ENCODE measurements around the gene PIGQ.

PIGQ gene

GRCh38 chr16:544517-544916, 25.3 kb upstream of the PIGQ start:
- no peak overlapping the region for H3K27ac Mint-ChIP-seq
- H3K4me1 Mint-ChIP-seq, result no peaks in the 10 kb centered on the region
- no peaks in the 10 kb centered on the region for H3K36me3 Mint-ChIP-seq
- no peak overlapping the region for H3K4me3 Mint-ChIP-seq
- no peaks in the 10 kb centered on the region for H3K9me3 Mint-ChIP-seq
- no peaks in the 10 kb centered on the region for H3K27me3 Mint-ChIP-seq

GRCh38 chr16:546909-547770, 22.6 kb upstream of the PIGQ start:
- H3K27me3 Mint-ChIP-seq, result no peaks in the 10 kb centered on the region
- H3K9me3 Mint-ChIP-seq, result no peaks in the 10 kb centered on the region
- H3K36me3 Mint-ChIP-seq, result no peaks in the 10 kb centered on the region
- H3K4me1 Mint-ChIP-seq, result no peaks in the 10 kb centered on the region
- no peak overlapping the region for H3K27ac Mint-ChIP-seq
- H3K4me3 Mint-ChIP-seq, result no peak overlapping the region

DNA sequence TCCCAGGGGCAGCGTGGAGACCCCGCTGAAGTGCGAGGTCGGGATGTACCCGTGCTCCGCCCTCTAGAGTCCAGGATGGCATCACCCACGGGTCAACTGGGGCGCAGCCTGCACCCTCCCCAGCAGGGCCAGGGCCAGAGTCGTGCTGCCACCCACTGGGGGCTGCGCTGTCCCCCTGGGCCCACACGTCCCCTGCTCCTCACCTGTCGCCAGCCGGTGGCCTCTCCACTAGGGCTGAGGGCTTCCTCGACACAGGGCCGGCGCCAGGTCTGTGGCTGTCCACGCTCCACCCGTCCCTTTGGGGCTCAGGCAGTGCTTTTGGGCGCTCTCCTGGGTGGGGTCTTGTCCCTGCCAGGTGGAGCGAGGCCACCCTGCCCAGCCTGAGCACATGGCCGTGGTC, 21.2 kb upstream of the PIGQ start:
- Mint-ChIP-seq H3K27me3 (no peaks in the 10 kb centered on the region), H3K36me3 (no peaks in the 10 kb centered on the region), H3K27ac (no peak overlapping the region), H3K4me3 (no peak overlapping the region), H3K4me1 (no peaks in the 10 kb centered on the region), H3K9me3 (no peaks in the 10 kb centered on the region)

DNA sequence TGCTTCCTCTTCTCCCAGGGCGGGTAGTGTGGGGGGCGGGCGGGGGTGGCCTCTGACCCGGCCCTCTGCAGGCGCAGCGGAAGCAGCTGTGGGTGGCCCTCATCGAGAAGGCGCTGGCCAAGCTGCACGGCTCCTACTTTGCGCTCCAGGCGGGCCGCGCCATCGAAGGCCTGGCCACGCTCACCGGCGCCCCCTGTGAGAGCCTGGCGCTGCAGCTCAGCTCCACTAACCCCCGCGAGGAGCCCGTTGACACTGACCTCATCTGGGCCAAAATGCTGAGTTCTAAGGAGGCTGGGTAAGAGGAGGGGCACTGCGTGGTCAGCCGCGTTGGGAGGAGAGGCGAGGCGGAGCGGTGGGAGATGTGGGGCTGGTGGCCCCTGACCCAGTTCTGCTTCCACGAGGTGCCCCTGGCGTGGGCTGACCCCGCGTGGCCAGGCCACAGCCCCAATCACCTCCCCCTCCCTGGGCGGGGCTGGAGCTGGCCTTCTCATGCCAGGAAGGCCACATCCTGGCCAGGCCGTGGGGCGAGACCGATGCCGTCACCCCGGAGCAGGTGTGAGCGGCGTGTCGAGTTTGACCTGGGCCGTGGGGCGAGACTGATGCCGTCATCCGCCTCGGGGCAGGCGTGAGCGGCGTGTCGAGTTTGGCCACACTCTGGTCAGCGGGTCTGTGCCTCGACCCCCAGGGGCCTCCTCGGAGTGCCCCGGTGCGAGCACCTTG, 20.1 kb upstream of the PIGQ start:
- no peaks in the 10 kb centered on the region for H3K27me3 Mint-ChIP-seq

DNA sequence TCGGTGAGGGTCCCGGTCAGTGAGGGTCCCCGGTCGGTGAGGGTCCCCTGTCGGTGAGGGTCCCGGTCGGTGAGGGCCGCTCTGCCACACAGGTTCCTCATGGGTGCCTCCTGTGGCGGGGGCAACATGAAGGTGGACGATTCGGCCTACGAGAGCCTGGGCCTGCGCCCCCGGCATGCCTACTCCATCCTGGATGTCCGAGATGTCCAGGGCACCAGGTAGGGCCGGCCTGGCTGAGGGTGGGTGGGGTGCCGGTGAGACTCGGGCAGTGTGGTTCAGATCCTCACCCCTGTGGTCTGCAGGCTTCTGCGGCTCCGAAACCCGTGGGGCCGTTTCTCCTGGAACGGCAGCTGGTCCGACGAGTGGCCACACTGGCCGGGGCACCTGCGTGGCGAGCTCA, 18.6 kb upstream of the PIGQ start:
- H3K27me3 Mint-ChIP-seq, result no peaks in the 10 kb centered on the region
- H3K36me3 Mint-ChIP-seq, result no peaks in the 10 kb centered on the region
- no peaks in the 10 kb centered on the region for H3K4me1 Mint-ChIP-seq
- H3K9me3 Mint-ChIP-seq, result no peaks in the 10 kb centered on the region
- H3K27ac Mint-ChIP-seq, result no peak overlapping the region
- H3K4me3 Mint-ChIP-seq, result no peak overlapping the region

More for the DNA sequence above, 20.1 kb upstream of the PIGQ start:
- Mint-ChIP-seq H3K4me1 (no peaks in the 10 kb centered on the region), H3K9me3 (no peaks in the 10 kb centered on the region), H3K36me3 (no peaks in the 10 kb centered on the region), H3K4me3 (no peak overlapping the region), H3K27ac (no peak overlapping the region)

DNA sequence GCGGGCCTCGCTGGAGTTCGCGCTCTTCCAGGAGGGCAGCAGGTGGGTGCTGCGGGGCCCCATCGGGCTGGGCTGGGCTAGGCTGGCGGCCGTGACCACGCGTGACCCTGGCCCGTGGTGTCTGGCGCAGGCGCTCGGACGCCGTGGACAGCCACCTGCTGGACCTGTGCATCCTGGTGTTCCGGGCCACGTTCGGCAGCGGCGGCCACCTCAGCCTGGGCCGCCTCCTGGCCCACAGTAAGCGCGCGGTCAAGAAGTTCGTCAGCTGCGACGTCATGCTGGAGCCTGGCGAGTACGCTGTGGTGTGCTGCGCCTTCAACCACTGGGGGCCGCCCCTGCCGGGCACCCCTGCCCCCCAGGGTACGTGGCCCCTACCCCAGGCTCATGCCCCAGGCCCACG, 17.6 kb upstream of the PIGQ start:
- Mint-ChIP-seq H3K27ac (no peak overlapping the region), H3K27me3 (no peaks in the 10 kb centered on the region)

DNA sequence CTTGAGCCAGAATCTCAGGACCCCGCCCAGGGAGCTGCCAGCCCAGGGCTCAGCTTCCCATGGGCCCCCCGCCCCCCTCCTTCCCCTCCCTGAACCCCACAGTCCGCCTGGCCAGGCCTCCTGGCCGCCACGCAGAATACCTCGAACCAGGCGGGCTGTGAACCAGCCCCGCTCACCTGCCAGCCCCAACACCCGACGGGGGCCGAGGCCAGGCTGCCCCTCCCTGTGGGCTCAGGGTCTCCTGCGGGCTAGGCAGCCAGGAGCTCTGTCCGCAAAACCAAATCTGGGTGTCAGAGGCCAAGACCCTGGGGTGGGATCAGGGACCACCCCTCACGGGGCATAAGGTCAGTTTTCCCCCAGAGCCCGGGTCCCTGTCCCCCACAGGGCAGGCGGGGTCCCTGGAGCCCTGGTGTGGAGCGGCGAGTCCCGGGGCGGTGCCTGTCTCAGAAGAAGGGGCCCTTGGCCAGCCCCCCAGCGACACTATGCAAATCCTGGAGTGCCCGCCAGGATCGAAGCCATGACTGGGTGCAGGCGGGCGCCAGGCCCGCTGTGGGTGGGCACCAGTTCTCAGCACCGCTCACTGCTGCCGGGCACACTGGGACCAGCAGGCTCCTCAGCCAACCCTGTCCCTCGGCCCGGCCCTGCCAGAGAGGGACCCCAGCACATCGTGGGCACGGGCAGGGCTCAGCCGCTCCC, 16.0 kb upstream of the PIGQ start:
- no peaks in the 10 kb centered on the region for H3K4me1 Mint-ChIP-seq
- no peaks in the 10 kb centered on the region for H3K36me3 Mint-ChIP-seq
- H3K27me3 Mint-ChIP-seq, result peaks cover 4% of the 10 kb centered on the region

More for the DNA sequence above, 17.6 kb upstream of the PIGQ start:
- no peaks in the 10 kb centered on the region for H3K36me3 Mint-ChIP-seq
- H3K4me1 Mint-ChIP-seq, result no peaks in the 10 kb centered on the region
- no peak overlapping the region for H3K4me3 Mint-ChIP-seq
- no peaks in the 10 kb centered on the region for H3K9me3 Mint-ChIP-seq

DNA sequence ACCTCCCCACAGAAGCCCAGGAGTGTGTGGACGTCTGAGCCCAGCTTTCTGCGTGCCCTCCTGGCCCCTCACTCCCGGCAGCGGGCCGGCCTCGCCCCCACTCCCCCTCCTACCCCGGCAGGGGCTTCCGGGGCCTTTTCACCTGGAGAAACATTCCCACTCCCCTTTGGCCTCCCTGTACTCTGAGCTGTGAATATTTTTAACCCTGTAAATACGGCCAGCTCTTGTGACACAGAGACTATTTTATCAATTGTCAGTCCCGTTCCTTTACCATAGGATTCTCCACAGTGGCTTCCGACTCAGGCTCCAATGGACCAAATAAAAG, 15.5 kb upstream of the PIGQ start:
- Mint-ChIP-seq H3K27me3 (peaks cover 4% of the 10 kb centered on the region), H3K9me3 (no peaks in the 10 kb centered on the region), H3K4me1 (no peaks in the 10 kb centered on the region), H3K36me3 (no peaks in the 10 kb centered on the region), H3K27ac (no peak overlapping the region), H3K4me3 (no peak overlapping the region)

More for the DNA sequence above, 16.0 kb upstream of the PIGQ start:
- H3K9me3 Mint-ChIP-seq, result no peaks in the 10 kb centered on the region
- no peak overlapping the region for H3K4me3 Mint-ChIP-seq
- H3K27ac Mint-ChIP-seq, result no peak overlapping the region

- no peaks in the 10 kb centered on the region for H3K9me3 Mint-ChIP-seq
- H3K4me1 Mint-ChIP-seq, result no peaks in the 10 kb centered on the region
- peaks cover 4% of the 10 kb centered on the region for H3K27me3 Mint-ChIP-seq
- no peak overlapping the region for H3K27ac Mint-ChIP-seq
- no peaks in the 10 kb centered on the region for H3K36me3 Mint-ChIP-seq
- H3K4me3 Mint-ChIP-seq, result no peak overlapping the region
Observed at GRCh38 chr16:554640-555365, 15.0 kb upstream of the PIGQ start.

GRCh38 chr16:555528-556473, 14.0 kb upstream of the PIGQ start:
- Mint-ChIP-seq H3K27ac (no peak overlapping the region), H3K9me3 (no peaks in the 10 kb centered on the region), H3K27me3 (peaks cover 4% of the 10 kb centered on the region), H3K4me3 (no peak overlapping the region), H3K36me3 (no peaks in the 10 kb centered on the region), H3K4me1 (no peaks in the 10 kb centered on the region)

DNA sequence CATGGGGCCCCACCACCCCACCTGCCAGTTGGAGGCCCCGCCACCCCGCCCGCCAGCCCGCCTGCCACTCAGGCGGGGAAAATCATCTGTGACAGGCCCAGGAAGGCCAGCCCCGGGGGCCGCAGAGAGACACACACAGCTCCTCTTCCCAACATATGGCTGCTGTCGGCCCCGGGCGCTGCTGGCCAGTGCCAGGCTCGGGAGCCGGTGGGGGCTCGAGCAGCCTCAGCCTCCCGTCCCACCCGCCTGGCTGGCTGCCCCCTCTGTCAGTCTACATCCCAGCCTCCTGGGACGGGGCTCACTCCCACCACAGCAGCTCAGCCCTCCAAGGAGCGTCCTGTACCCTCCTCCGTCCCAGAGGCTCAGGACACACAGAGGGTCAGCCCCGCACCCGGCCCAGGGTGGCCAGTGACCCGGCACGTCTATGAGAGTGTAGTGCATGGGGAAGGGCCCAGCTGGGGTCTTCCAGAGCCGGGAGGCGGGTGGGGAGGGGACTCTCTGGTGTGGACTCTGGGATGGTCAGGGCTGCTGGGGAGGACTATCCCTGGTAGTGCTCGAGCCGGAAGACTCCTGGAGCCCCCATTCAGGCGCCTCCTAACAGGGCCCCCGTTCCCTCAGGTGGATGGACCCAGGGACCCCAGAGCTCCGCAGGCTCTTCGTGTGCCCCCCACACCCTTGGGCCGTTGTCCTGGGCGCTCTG, 13.1 kb upstream of the PIGQ start:
- no peaks in the 10 kb centered on the region for H3K4me1 Mint-ChIP-seq
- no peak overlapping the region for H3K4me3 Mint-ChIP-seq
- no peaks in the 10 kb centered on the region for H3K9me3 Mint-ChIP-seq
- H3K36me3 Mint-ChIP-seq, result no peaks in the 10 kb centered on the region
- peaks cover 4% of the 10 kb centered on the region for H3K27me3 Mint-ChIP-seq
- H3K27ac Mint-ChIP-seq, result no peak overlapping the region

DNA sequence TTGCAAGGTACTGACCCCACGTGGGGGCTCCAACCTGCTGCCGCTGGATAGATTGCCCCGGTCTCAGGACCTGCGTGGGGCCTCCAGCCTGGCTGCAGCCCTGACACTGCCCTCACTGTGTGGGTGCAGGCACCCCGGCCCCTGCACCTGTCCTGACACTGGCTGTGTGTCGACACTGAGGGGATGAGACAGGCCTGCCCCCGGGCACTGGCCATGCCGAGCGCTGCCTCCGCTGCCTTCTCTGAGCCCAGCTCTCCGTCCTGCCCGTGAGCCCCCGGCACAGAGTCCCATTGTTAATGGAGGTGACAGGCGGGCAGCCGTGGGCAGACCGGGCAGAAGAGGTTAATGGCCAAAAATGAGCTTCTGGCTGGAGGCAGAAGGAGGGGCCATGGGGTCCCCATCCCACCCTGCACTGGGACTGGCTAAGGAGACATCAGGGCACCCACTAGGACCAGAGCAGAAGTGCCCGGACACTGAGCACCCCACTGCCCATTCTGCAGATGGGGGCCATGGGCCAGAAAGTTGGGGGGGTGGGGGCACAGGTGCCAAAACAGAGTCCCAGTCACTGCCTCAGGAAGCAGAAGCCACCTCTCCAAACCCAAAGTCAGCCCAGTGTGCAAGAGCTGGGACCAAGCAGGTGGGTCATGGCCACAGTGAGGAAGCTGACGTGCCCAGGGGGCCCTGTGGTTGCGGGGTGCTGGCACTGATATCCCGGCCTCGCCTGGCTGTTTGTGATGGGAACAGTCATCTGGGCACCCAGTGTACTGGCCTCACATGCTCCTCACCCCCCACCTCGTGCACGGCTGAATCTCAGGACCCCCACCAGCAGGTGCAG, 12.1 kb upstream of the PIGQ start:
- Mint-ChIP-seq H3K27ac (no peak overlapping the region), H3K4me1 (no peaks in the 10 kb centered on the region), H3K27me3 (peaks cover 4% of the 10 kb centered on the region), H3K4me3 (no peak overlapping the region), H3K9me3 (no peaks in the 10 kb centered on the region), H3K36me3 (no peaks in the 10 kb centered on the region)

- H3K27ac Mint-ChIP-seq, result no peak overlapping the region
- H3K36me3 Mint-ChIP-seq, result no peaks in the 10 kb centered on the region
- H3K27me3 Mint-ChIP-seq, result peaks cover 4% of the 10 kb centered on the region
- H3K4me3 Mint-ChIP-seq, result no peak overlapping the region
- no peaks in the 10 kb centered on the region for H3K9me3 Mint-ChIP-seq
- H3K4me1 Mint-ChIP-seq, result no peaks in the 10 kb centered on the region
Observed at GRCh38 chr16:558298-559020, 11.3 kb upstream of the PIGQ start.
